Gastrocnemius medialis (tissue), 4 donors: Measurements from ENCODE around the gene ITPR1. TPM values are rescaled to one million over a fixed set of nuclear protein-coding genes. Genes with fewer than 3 reads are reported as not detected.
"Not testable (repeated sequence)": the region's sequence is repeated elsewhere in the genome, so short reads cannot be mapped to it uniquely, and the experiment has no call there.

ENCODE experiments used
- ATAC-seq, 2 donors: fragments of 150-250 bp; one replicate each; pipeline ENCODE4 v1.9.1; 2016
- DNase-seq, 2 donors: peaks; one replicate each; pipeline ENCODE4 v3.0.0-alpha.2; 2019
- H3K27ac ChIP-seq, 4 donors: fragments of 200-600 bp; sonication (generic); 1 replicate in 1 of 4; 2 replicates in 3 of 4; pipeline ENCODE4 v1.5.1; 2016 to 2018; ENCODE audit warnings: mild to moderate bottlenecking in 2 of 4, moderate library complexity in 1 of 4
- H3K27me3 ChIP-seq, 3 donors: fragments of 200-600 bp; sonication (generic) in 2 of 3; 1 replicate in 1 of 3; 2 replicates in 2 of 3; pipeline versions ENCODE4 v1.5.1 to v1.6.0; 2016 to 2019; ENCODE audit warnings: mild to moderate bottlenecking in 1 of 3, moderate library complexity in 1 of 3
- H3K36me3 ChIP-seq, 2 donors: fragments of 200-600 bp; sonication (generic) in 1 of 2; one replicate each; pipeline ENCODE4 v1.5.1; 2017 to 2018
- H3K4me1 ChIP-seq, 2 donors: fragments of 200-600 bp; sonication (generic) in 1 of 2; one replicate each; pipeline ENCODE4 v1.5.1; 2016 to 2017; ENCODE audit warnings: mild to moderate bottlenecking in 2 of 2
- H3K4me3 ChIP-seq, 4 donors: fragments of 200-600 bp; sonication (generic) in 3 of 4; 1 replicate in 1 of 4; 2 replicates in 3 of 4; pipeline ENCODE4 v1.5.1; 2016 to 2019; ENCODE audit warnings: mild to moderate bottlenecking in 2 of 4
- H3K9me3 ChIP-seq, 3 donors: fragments of 200-600 bp; sonication (generic) in 2 of 3; 1 replicate in 1 of 3; 2 replicates in 2 of 3; pipeline ENCODE4 v1.5.1; 2016 to 2019
- CTCF ChIP-seq, 5 experiments: fragments of 450-650 bp in 3 of 5; fragments of 200-600 bp in 2 of 5; sonication (generic) in 2 of 5; IDR thresholded peaks in 4 of 5; conservative IDR thresholded peaks in 1 of 5; 1 replicate in 4 of 5; 2 replicates in 1 of 5; pipeline ENCODE4 v1.5.1; 2016 to 2019; ENCODE audit warnings: antibody characterized with exemption in 5 of 5, mild to moderate bottlenecking in 3 of 5, moderate library complexity in 3 of 5
- POLR2A ChIP-seq, 2 donors: fragments of 450-650 bp; IDR thresholded peaks; one replicate each; pipeline ENCODE4 v1.6.1; 2017; ENCODE audit warnings: antibody characterized with exemption in 2 of 2, mild to moderate bottlenecking in 2 of 2, moderate library complexity in 2 of 2
- in situ Hi-C, 4 donors: fragments of 200-750 bp; cut with MboI; loops; one replicate each; pipeline versions ENCODE4 v1.15.0 to v1.8.0; 2017; ENCODE audit warnings: low sequenced_read_pairs in 4 of 4
- intact Hi-C: fragments of 100-400 bp; cut with DNase I; formaldehyde crosslinking; loops from one replicate; pipeline ENCODE4 v1.15.1; 2023; ENCODE audit warnings: low total_unique reads
- total RNA-seq, 4 donors: library from RNA; depleted of rRNA; stranded (reverse); fragments of >200 nt; gene quantifications; one replicate each; pipeline versions ENCODE4 v1.1.0 to v1.2.3, GENCODE V29; 2016

The ITPR1 gene
- total RNA-seq, 4 donors from 2014 or later: 5.5 to 21.7 (median 11.3) TPM

DNA sequence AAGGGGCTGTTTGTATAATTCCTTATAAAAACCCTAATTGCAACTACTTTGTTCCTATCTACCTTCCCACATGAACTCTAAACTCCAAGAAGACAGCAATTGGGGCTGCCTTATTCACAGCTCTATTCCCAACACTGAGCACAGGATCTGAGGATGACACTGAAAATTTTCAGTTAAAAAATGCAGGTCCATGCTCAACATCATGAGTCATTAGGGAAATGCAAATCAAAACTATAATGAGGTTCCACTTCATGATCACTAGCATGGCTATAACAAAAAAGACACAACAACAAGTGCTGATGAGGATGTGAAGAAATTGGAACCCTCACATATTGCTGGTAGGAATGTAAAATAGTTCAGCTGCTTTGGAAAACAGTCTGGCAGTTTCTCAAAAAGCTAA lies 39.0 kb upstream of the ITPR1 start:
- in situ Hi-C loops (no loop called here), intact Hi-C loops (no loop called here)
- TF ChIP-seq CTCF (IDR thresholded peaks at IDR 0.05 in 4 of 5, conservative IDR thresholded peaks at IDR 0.05 in 1 of 5) (no peak), POLR2A (IDR thresholded peaks at IDR 0.05) (no peak)

DNA sequence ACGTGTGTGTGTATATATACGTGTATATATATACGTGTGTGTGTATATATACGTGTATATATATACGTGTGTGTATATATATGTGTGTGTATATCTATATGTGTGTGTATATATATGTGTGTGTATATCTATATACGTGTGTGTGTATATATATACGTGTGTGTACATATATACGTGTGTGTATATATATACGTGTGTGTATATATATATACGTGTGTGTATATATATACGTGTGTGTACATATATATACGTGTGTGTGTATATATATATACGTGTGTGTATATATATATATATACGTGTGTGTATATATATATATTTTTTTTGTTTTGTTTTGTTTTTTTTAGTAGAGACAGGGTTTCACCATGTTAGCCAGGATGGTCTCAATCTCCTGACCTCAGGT lies 36.4 kb upstream of the ITPR1 start:
- ATAC-seq, H3K4me1 ChIP-seq, H3K27me3 ChIP-seq, H3K27ac ChIP-seq, DNase-seq, H3K36me3 ChIP-seq, in situ Hi-C loops, intact Hi-C loops, H3K4me3 ChIP-seq, H3K9me3 ChIP-seq: not testable (repeated sequence)

More for the DNA sequence above, 39.0 kb upstream of the ITPR1 start:
- Histone ChIP-seq H3K36me3 (peaks cover 0 to 3% of the 10 kb centered on the region in 2 donors), H3K4me1 (no peaks in the 10 kb centered on the region), H3K9me3 (no peaks in the 10 kb centered on the region), H3K4me3 (no peak overlapping the region), H3K27ac (no peak overlapping the region), H3K27me3 (no peaks in the 10 kb centered on the region)
- DNase-seq: no peak
- ATAC-seq: no peak

DNA sequence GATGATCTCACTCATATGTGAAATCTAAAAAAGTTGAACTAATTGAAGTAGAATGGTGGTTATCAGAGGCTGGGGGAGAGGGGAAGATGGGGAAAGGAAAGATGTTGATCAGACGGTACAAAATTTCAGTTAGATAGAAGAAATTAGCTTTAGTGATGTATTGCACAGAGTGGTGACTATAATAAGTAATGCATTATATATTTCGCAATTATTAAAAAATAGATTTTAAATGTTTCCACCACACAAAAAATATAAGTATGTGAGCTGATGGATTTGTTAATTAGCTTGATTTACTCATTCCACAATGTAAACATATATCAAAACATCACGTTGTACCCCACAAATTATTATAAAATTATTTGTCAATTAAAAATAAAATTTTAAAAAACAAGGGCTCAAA lies 34.2 kb upstream of the ITPR1 start:
- no peak overlapping the region for H3K27ac ChIP-seq
- no peaks in the 10 kb centered on the region for H3K36me3 ChIP-seq
- intact Hi-C loops (no loop called here), in situ Hi-C loops (no loop called here)
- peaks cover 0 to 10% of the 10 kb centered on the region in 2 donors for H3K4me1 ChIP-seq
- ATAC-seq (no peak), DNase-seq (no peak)
- no peaks in the 10 kb centered on the region for H3K9me3 ChIP-seq
- no peaks in the 10 kb centered on the region for H3K27me3 ChIP-seq
- TF ChIP-seq POLR2A (IDR thresholded peaks at IDR 0.05) (no peak), CTCF (IDR thresholded peaks at IDR 0.05 in 4 of 5, conservative IDR thresholded peaks at IDR 0.05 in 1 of 5) (no peak)
- H3K4me3 ChIP-seq: no peak overlapping the region

GRCh38 chr3:4460334-4460733 lies 32.8 kb upstream of the ITPR1 start:
- intact Hi-C loops: loop anchor here (10.0 kb wide), 2 partner anchors 106 to 156 kb away; partner anchors contain the start of gene SETMAR

DNA sequence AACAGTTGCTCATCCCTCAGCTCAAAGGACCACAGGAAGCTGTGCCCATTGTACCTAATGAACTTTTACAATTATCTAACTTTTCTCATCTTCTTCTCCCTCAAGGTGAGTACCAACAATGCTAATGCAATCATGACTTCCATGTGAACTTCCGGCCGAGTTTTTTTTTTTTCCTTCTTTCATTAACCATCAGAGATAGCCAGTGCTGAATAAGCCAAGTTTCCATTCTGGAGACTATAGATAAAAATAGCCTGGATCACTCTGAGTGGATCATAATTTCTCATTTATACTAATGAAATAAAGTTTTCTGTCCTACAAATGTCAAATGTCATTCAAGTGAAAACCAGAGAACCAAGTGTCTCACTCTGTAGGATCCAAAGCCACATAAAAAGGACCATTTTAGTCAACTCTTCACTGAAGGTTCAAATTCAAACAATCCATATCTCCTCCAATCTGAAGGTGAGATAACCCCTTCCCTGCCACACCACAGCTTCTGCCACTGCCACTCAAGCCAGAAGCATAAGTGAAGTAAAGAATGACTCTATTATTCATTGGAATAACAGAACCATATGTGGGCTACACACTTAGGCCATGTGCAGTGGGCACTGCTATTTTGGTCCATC lies 31.6 kb upstream of the ITPR1 start:
- Histone ChIP-seq H3K4me3 (no peak overlapping the region), H3K9me3 (no peaks in the 10 kb centered on the region), H3K4me1 (peaks cover 10 to 18% of the 10 kb centered on the region in 2 donors), H3K27ac (no peak overlapping the region), H3K27me3 (no peaks in the 10 kb centered on the region), H3K36me3 (no peaks in the 10 kb centered on the region)
- intact Hi-C loops: loop anchor here (10.0 kb wide), 2 partner anchors 107 to 157 kb away; partner anchors contain the start of gene SETMAR
- no peak for DNase-seq
- TF ChIP-seq CTCF (IDR thresholded peaks at IDR 0.05 in 4 of 5, conservative IDR thresholded peaks at IDR 0.05 in 1 of 5): no peak
- TF ChIP-seq POLR2A (IDR thresholded peaks at IDR 0.05): no peak
- in situ Hi-C loops: no loop called here
- ATAC-seq: no peak

More at GRCh38 chr3:4460334-4460733, 32.8 kb upstream of the ITPR1 start:
- in situ Hi-C loops: no loop called here
- Histone ChIP-seq H3K4me1 (peaks cover 0 to 10% of the 10 kb centered on the region in 2 donors), H3K27me3 (no peaks in the 10 kb centered on the region), H3K27ac (no peak overlapping the region), H3K36me3 (no peaks in the 10 kb centered on the region), H3K4me3 (no peak overlapping the region), H3K9me3 (no peaks in the 10 kb centered on the region)
- ATAC-seq (no peak), DNase-seq (no peak)
- no peak for TF ChIP-seq POLR2A (IDR thresholded peaks at IDR 0.05)
- TF ChIP-seq CTCF (IDR thresholded peaks at IDR 0.05 in 4 of 5, conservative IDR thresholded peaks at IDR 0.05 in 1 of 5): no peak
